ENCODE data around the gene FPR3. TPM values are rescaled to one million over a fixed set of nuclear protein-coding genes. Genes with fewer than 3 reads are reported as not detected.

FPR3 gene
- total and polyA plus RNA-seq, 2 donors (not counting 3 experiments of a cell fraction or from before 2014, with no cell fraction given), result not detected

DNA sequence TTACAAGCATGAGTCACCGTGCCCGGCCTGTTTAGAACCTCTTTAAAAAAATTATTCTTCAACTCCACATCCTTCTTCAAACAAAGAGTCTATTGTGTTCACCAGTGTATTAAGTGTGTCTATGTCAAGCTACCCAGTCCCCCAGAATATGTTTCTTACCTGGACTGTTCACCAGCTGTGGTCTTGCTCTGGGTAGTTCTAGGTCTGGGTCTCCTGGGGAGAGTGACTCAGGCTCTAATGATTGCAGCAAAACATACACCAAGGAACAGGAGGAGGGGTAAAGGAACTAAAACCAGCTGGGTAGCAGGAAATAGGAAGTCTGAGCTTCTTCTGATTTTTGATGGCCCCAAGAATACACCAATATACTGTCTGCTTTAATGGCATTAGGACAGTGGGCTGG is 43.3 kb upstream of the FPR3 start, which contains the start of gene FPR1:
Gene FPR1, minus strand, starts transcription at position 224 of the 400 bp plus-strand sequence. CDS start 4,884 bp downstream, outside the sequence.
- H3K9ac ChIP-seq (replicated peaks; ENCODE audit: extremely low read depth, insufficient read depth, low read length), result no peak within 1 kb of the TSS
- no peaks in the 10 kb centered on the region for H3K27me3 ChIP-seq (ENCODE audit: control insufficient read depth in 2 of 2, insufficient read depth in 2 of 2, low read length in 2 of 2)
- no peaks in the 10 kb centered on the region for H3K9me3 ChIP-seq (replicated peaks; ENCODE audit: control insufficient read depth, insufficient read depth, low read length)
- no peaks in the 10 kb centered on the region for H3K4me1 ChIP-seq (ENCODE audit: control insufficient read depth, extremely low read depth, insufficient read depth, low read length)
- no peak for FAIRE-seq
- no peaks in the 10 kb centered on the region for H3K9me1 ChIP-seq (replicated peaks; ENCODE audit: control insufficient read depth, extremely low read depth, insufficient read depth, low read length)
- no TSS peak for BruUV-seq (replicated peaks)
- no peak within 1 kb of the TSS for H3K27ac ChIP-seq (ENCODE audit: insufficient read depth, low read depth, low read length)
- no peak within 1 kb of the TSS for H2AFZ ChIP-seq (ENCODE audit: low read depth, low read length)
- DNase-seq (ENCODE audit: low read depth, low spot score), result no peak
- intact Hi-C loops (cut with micrococcal nuclease) (no loop called here), dilution Hi-C loops (cut with MboI; ENCODE audit: extremely low pct_ligation_motif_present, low sequenced_read_pairs) (no loop called here)
- CTCF ChIA-PET, result interaction anchor here (1.2 kb wide), 1 partner anchor 26 kb away, joined by 3 read pairs; no protein-coding TSS in a partner anchor
- no peaks in the 10 kb centered on the region for H3K36me3 ChIP-seq (ENCODE audit: control insufficient read depth in 2 of 2, extremely low read depth in 1 of 2, insufficient read depth in 2 of 2, low read length in 2 of 2)
- no peak within 1 kb of the TSS for H3K4me2 ChIP-seq (ENCODE audit: insufficient read depth, low read length)
- TF ChIP-seq FOS (IDR thresholded peaks at IDR 0.05; ENCODE audit: borderline replicate concordance, insufficient read depth, low read length) (no peak), EZH2 (IDR thresholded peaks at IDR 0.05; ENCODE audit: borderline replicate concordance, low read depth, low read length, severe bottlenecking) (no peak), JUN (IDR thresholded peaks at IDR 0.05; ENCODE audit: borderline replicate concordance, insufficient read depth, insufficient read length, low read depth) (no peak), MYC (IDR thresholded peaks at IDR 0.05; ENCODE audit: low read depth, low read length) (no peak), POLR2A (IDR thresholded peaks at IDR 0.05; ENCODE audit: low read depth, low read length) (no peak), POLR2AphosphoS5 (IDR thresholded peaks at IDR 0.05; ENCODE audit: insufficient read depth, low read depth, low read length) (no peak), GATA2 (IDR thresholded peaks at IDR 0.05; ENCODE audit: insufficient read depth, insufficient read length, low read depth, low read length) (no peak)
- TF ChIP-seq, protein P1, sequence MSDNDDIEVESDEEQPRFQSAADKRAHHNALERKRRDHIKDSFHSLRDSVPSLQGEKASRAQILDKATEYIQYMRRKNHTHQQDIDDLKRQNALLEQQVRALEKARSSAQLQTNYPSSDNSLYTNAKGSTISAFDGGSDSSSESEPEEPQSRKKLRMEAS (IDR thresholded peaks at IDR 0.05; ENCODE audit: insufficient read depth, insufficient read length), result no peak
- TF ChIP-seq, protein P2, sequence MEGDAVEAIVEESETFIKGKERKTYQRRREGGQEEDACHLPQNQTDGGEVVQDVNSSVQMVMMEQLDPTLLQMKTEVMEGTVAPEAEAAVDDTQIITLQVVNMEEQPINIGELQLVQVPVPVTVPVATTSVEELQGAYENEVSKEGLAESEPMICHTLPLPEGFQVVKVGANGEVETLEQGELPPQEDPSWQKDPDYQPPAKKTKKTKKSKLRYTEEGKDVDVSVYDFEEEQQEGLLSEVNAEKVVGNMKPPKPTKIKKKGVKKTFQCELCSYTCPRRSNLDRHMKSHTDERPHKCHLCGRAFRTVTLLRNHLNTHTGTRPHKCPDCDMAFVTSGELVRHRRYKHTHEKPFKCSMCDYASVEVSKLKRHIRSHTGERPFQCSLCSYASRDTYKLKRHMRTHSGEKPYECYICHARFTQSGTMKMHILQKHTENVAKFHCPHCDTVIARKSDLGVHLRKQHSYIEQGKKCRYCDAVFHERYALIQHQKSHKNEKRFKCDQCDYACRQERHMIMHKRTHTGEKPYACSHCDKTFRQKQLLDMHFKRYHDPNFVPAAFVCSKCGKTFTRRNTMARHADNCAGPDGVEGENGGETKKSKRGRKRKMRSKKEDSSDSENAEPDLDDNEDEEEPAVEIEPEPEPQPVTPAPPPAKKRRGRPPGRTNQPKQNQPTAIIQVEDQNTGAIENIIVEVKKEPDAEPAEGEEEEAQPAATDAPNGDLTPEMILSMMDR (IDR thresholded peaks at IDR 0.05; ENCODE audit: extremely low read depth in 1 of 2, insufficient read depth in 1 of 2, low read depth in 1 of 2, low read length in 2 of 2), result no peak
- POLR2A ChIA-PET, result no interaction called here
- H3K79me2 ChIP-seq (ENCODE audit: control insufficient read depth, insufficient read depth, low read length), result no peaks in the 10 kb centered on the region
- H4K20me1 ChIP-seq (replicated peaks; ENCODE audit: control insufficient read depth, extremely low read depth, insufficient read depth, low read length), result no peaks in the 10 kb centered on the region
- H3K4me3 ChIP-seq (replicated peaks in 1 of 3; ENCODE audit: insufficient read depth in 1 of 3, low read depth in 1 of 3, low read length in 3 of 3), result no peak within 1 kb of the TSS

Measured in endothelial cell of umbilical vein (primary cell).